NCI-H1930 (cell line): ENCODE results near the gene OR4E2.
"Not testable (repeated sequence)": the region's sequence is repeated elsewhere in the genome, so short reads cannot be mapped to it uniquely, and the experiment has no call there.

Experiments
- DNase-seq, 2 experiments: peaks; one replicate each; lab custom pipeline; 2025; lab: John Stamatoyannopoulos, UW

OR4E2 gene

GRCh38 chr14:21697662-21698061 is 44.0 kb downstream of the OR4E2 start:
- not testable (repeated sequence) for DNase-seq

- not testable (repeated sequence) for DNase-seq
These were observed 44.9 kb downstream of the OR4E2 start for GRCh38 chr14:21698538-21698937.

- no peak for DNase-seq
These were observed 45.9 kb downstream of the OR4E2 start for GRCh38 chr14:21699551-21699950.

- DNase-seq = no peak
These were observed 48.7 kb downstream of the OR4E2 start for GRCh38 chr14:21702316-21702715.

GRCh38 chr14:21703357-21704326 is 50.0 kb downstream of the OR4E2 start:
- DNase-seq = no peak

- DNase-seq = no peak
These were observed 50.7 kb downstream of the OR4E2 start for GRCh38 chr14:21704338-21704737.

GRCh38 chr14:21711360-21711961 is 57.8 kb downstream of the OR4E2 start:
- DNase-seq = peak; percentile 9 to 31

GRCh38 chr14:21712036-21712435 is 58.4 kb downstream of the OR4E2 start:
- DNase-seq = no peak

GRCh38 chr14:21714318-21714929 is 60.8 kb downstream of the OR4E2 start:
- no peak for DNase-seq
